K562 (cell line): Measurements from ENCODE around the gene MBOAT7. TPM values are rescaled to one million over a fixed set of nuclear protein-coding genes. Genes with fewer than 3 reads are reported as not detected.

Source experiments
- ARID4B ChIP-seq: sonication (generic); formaldehyde crosslinking; IDR thresholded peaks from 2 replicates; pipeline ENCODE4 v1.8.0; 2022; ENCODE audit warnings: mild to moderate bottlenecking, missing genetic modification reagents
- ATF7 ChIP-seq: fragments of 450-650 bp; IDR thresholded peaks from 2 replicates; pipeline ENCODE4 v1.7.1; 2014; ENCODE audit warnings: mild to moderate bottlenecking, moderate library complexity
- EP400 ChIP-seq: fragments of 450-650 bp; IDR thresholded peaks from 2 replicates; pipeline ENCODE4 v1.6.1; 2017; ENCODE audit warnings: antibody characterized with exemption, mild to moderate bottlenecking, moderate library complexity
- ETS1 ChIP-seq: conservative IDR thresholded peaks from 2 replicates; pipeline ENCODE4 v1.6.1; 2011; ENCODE audit warnings: low read depth, mild to moderate bottlenecking, low read length; ENCODE audit not compliant: control insufficient read depth
- HDAC1 ChIP-seq, 2 experiments: fragments of 450-650 bp; IDR thresholded peaks; 2 replicates each; pipeline ENCODE4 v1.6.1; 2016 to 2017; ENCODE audit warnings: inconsistent platforms in 1 of 2, mild to moderate bottlenecking in 1 of 2, moderate library complexity in 1 of 2
- KDM5B ChIP-seq: fragments of 200-600 bp; sonication (generic); IDR thresholded peaks from 2 replicates; pipeline ENCODE4 v1.6.1; 2012; ENCODE audit warnings: low read depth, mild to moderate bottlenecking, moderate library complexity, low read length, control low read depth, inconsistent platforms; ENCODE audit not compliant: insufficient replicate concordance
- LARP7 ChIP-seq: fragments of 450-650 bp; IDR thresholded peaks from 2 replicates; pipeline ENCODE4 v1.6.1; 2016
- MAFK ChIP-seq: IDR thresholded peaks from 2 replicates; pipeline ENCODE4 v1.6.1; 2011; ENCODE audit warnings: low read length, improper control_type of control experiment
- MAX ChIP-seq: sonication (generic); formaldehyde crosslinking; IDR thresholded peaks from 2 replicates; pipeline ENCODE4 v1.9.0; 2022; ENCODE audit warnings: mild to moderate bottlenecking, missing genetic modification reagents
- NRF1 ChIP-seq, 2 experiments: fragments of 450-650 bp; IDR thresholded peaks in 1 of 2; conservative IDR thresholded peaks in 1 of 2; 2 replicates each; pipeline ENCODE4 v1.6.1; 2014; ENCODE audit warnings: mild to moderate bottlenecking in 2 of 2
- SIX5 ChIP-seq, 2 experiments: IDR thresholded peaks; 2 replicates each; pipeline ENCODE4 v1.6.1; 2011; ENCODE audit warnings: low read length in 2 of 2, borderline replicate concordance in 1 of 2, low read depth in 1 of 2, mild to moderate bottlenecking in 1 of 2, moderate library complexity in 1 of 2; ENCODE audit not compliant: insufficient read depth in 1 of 2
- UBTF ChIP-seq, 2 experiments: IDR thresholded peaks; 2 replicates each; pipeline ENCODE4 v1.6.1; 2012; ENCODE audit warnings: improper control_type of control experiment in 2 of 2, low read depth in 2 of 2, low read length in 2 of 2, borderline replicate concordance in 1 of 2
- ZBTB7A ChIP-seq: IDR thresholded peaks from 2 replicates; pipeline ENCODE4 v1.6.1; 2011; ENCODE audit warnings: low read depth, mild to moderate bottlenecking, low read length, moderate library complexity, borderline replicate concordance; ENCODE audit not compliant: control insufficient read depth
- ZFP1 ChIP-seq: fragments of 450-650 bp; formaldehyde crosslinking; IDR thresholded peaks from 2 replicates; pipeline ENCODE4 v1.4.0; 2020; ENCODE audit warnings: mild to moderate bottlenecking, mixed read lengths
- ZNF395 ChIP-seq: fragments of 200-800 bp; sonication (Bioruptor generic); IDR thresholded peaks from 2 replicates; pipeline ENCODE4 v1.6.1; 2017; ENCODE audit warnings: missing genetic modification characterization, missing compliant biosample characterization
- polyA plus RNA-seq, 8 experiments: library from polyadenylated mRNA; depleted of rRNA in 4 of 8; stranded (reverse) in 5 of 8; unstranded in 3 of 8; fragments of >200 nt; fragmentation: Nextera tagmentation in 2 of 8; fragmentation: Illumina TruSeq in 1 of 8; extraction: Ambion mirVana in 2 of 8; extraction: Trizol in 1 of 8; gene quantifications; 2 replicates each; pipeline versions ENCODE4 v1.2.1 to v1.2.3, GENCODE V29; 2011 to 2014; ENCODE audit warnings: inconsistent platforms in 1 of 8, missing spikeins in 1 of 8
- total RNA-seq, 7 experiments: library from RNA; depleted of rRNA in 6 of 7; stranded (reverse); fragments of >200 nt in 6 of 7; fragmentation: Illumina TruSeq in 2 of 7; extraction: Trizol in 2 of 7; gene quantifications; 2 replicates each; pipeline versions ENCODE4 v1.2.1 to v1.2.3, GENCODE V29; 2011 to 2021; ENCODE audit warnings: low replicate concordance in 1 of 7

MBOAT7 gene
- total and polyA plus RNA-seq, 9 of the 15 experiments (the other 6 are each of a cell fraction or from before 2014, with no cell fraction given): 1.4 to 153 (median 56.1) TPM

- TF ChIP-seq ETS1 (peak; percentile 78; the same call in 1 of the 2 replicates), ZNF395 (CRISPR knock-in tag) (no peak), EP400 (no peak), MAX (CRISPR knock-in tag) (peak; percentile 38; the same call in 1 of the 2 replicates), ZFP1 (CRISPR knock-in tag) (no peak), MAFK (no peak), KDM5B (peak; percentile 55), NRF1 (conservative IDR thresholded peaks at IDR 0.05 in 1 of 2, IDR thresholded peaks at IDR 0.05 in 1 of 2) (peak; percentile 51 to 56; a peak in 3 of 4 replicates), HDAC1 (IDR thresholded peaks at IDR 0.05) (peak in 1 of 2 experiments; percentile 98; a peak in 2 of 4 replicates), ARID4B (CRISPR knock-in tag) (peak; percentile 74), ATF7 (no peak), LARP7 (no peak), UBTF (IDR thresholded peaks at IDR 0.05; ENCODE audit: borderline replicate concordance in 1 of 2, low read depth in 2 of 2, low read length in 2 of 2) (0 out of 4 replicates have a peak, but pooled peaks of 1 of the 2 experiments have one; percentile 26), ZBTB7A (0 out of 2 replicates have a peak, but pooled peaks have one; percentile 9), SIX5 (IDR thresholded peaks at IDR 0.05; ENCODE audit: borderline replicate concordance in 1 of 2, insufficient read depth in 1 of 2, low read depth in 1 of 2, low read length in 2 of 2) (no peak)
Observed at GRCh38 chr19:54162241-54162805, 27.1 kb downstream of the MBOAT7 start (continued).
